WTC11 (cell line): ENCODE measurements around the gene BRAF. TPM values are rescaled to one million over a fixed set of nuclear protein-coding genes. Genes with fewer than 3 reads are reported as not detected.
"Not testable (repeated sequence)": the region's sequence is repeated elsewhere in the genome, so short reads cannot be mapped to it uniquely, and the experiment has no call there.

Experiments used
- ATAC-seq: fragments of 200-7000 bp; cut with Tn5 transposase; 2 replicates; pipeline ENCODE4 v1.10.0; 2021; ENCODE audit warnings: mild to moderate bottlenecking, moderate library complexity
- CTCF ChIA-PET: fragments of 300-600 bp; sonication (Branson Sonifier 250); formaldehyde crosslinking; loops from one replicate; lab custom pipeline; 2021; ENCODE audit warnings: antibody characterized with exemption; lab: Charles Lee
- POLR2A ChIA-PET: fragments of 350-600 bp; sonication (Branson Sonifier 250); formaldehyde crosslinking; loops from one replicate; lab custom pipeline; 2021; ENCODE audit warnings: antibody characterized with exemption; lab: Charles Lee
- DNase-seq: peaks from one replicate; pipeline ENCODE4 v3.0.0; 2021; ENCODE audit warnings: low spot score
- H3K27ac Mint-ChIP-seq: 2 replicates; pipeline ENCODE4 v1.8.0; 2021; ENCODE audit warnings: mixed read lengths
- H3K27me3 Mint-ChIP-seq: 2 replicates; pipeline ENCODE4 v1.8.0; 2021; ENCODE audit warnings: low read depth, mild to moderate bottlenecking, moderate library complexity, mixed read lengths
- H3K36me3 Mint-ChIP-seq: 2 replicates; pipeline ENCODE4 v1.8.0; 2021; ENCODE audit warnings: mixed read lengths
- H3K4me1 Mint-ChIP-seq: 2 replicates; pipeline ENCODE4 v1.8.0; 2022; ENCODE audit warnings: mixed read lengths
- H3K4me3 Mint-ChIP-seq: 2 replicates; pipeline ENCODE4 v1.8.0; 2021; ENCODE audit warnings: mild to moderate bottlenecking, moderate library complexity, mixed read lengths
- H3K9me3 Mint-ChIP-seq: 2 replicates; pipeline ENCODE4 v1.8.0; 2021; ENCODE audit warnings: mixed read lengths
- ATF1 ChIP-seq: sonication (generic); formaldehyde crosslinking; IDR thresholded peaks from 2 replicates; pipeline ENCODE4 v1.8.1; 2023; ENCODE audit warnings: mild to moderate bottlenecking, moderate library complexity, missing genetic modification reagents
- ATF3 ChIP-seq: sonication (generic); formaldehyde crosslinking; conservative IDR thresholded peaks from 2 replicates; pipeline ENCODE4 v1.8.1; 2022; ENCODE audit warnings: mild to moderate bottlenecking, missing genetic modification reagents
- E2F1 ChIP-seq: sonication (generic); formaldehyde crosslinking; IDR thresholded peaks from 2 replicates; pipeline ENCODE4 v1.8.0; 2022; ENCODE audit warnings: mild to moderate bottlenecking, missing genetic modification reagents
- E2F5 ChIP-seq: sonication (generic); formaldehyde crosslinking; IDR thresholded peaks from 2 replicates; pipeline ENCODE4 v1.8.1; 2022; ENCODE audit warnings: mild to moderate bottlenecking, moderate library complexity, missing genetic modification reagents
- ESRRA ChIP-seq: sonication (generic); formaldehyde crosslinking; IDR thresholded peaks from 2 replicates; pipeline ENCODE4 v1.8.1; 2022; ENCODE audit warnings: mild to moderate bottlenecking, missing genetic modification reagents, borderline replicate concordance
- FOXK1 ChIP-seq: sonication (generic); formaldehyde crosslinking; IDR thresholded peaks from 2 replicates; pipeline ENCODE4 v1.8.0; 2022; ENCODE audit warnings: mild to moderate bottlenecking, moderate library complexity, missing genetic modification reagents
- FOXP1 ChIP-seq: sonication (generic); formaldehyde crosslinking; IDR thresholded peaks from 2 replicates; pipeline ENCODE4 v1.8.0; 2022; ENCODE audit warnings: missing genetic modification reagents, mild to moderate bottlenecking, moderate library complexity, borderline replicate concordance
- HMGXB4 ChIP-seq: sonication (generic); formaldehyde crosslinking; IDR thresholded peaks from 2 replicates; pipeline ENCODE4 v1.8.1; 2023; ENCODE audit warnings: mild to moderate bottlenecking, moderate library complexity, missing genetic modification reagents
- IRF2 ChIP-seq: sonication (generic); formaldehyde crosslinking; IDR thresholded peaks from 2 replicates; pipeline ENCODE4 v1.8.0; 2022; ENCODE audit warnings: low read depth, missing genetic modification reagents, borderline replicate concordance
- JAZF1 ChIP-seq: fragments of 250-450 bp; sonication (Bioruptor Pico); IDR thresholded peaks from 2 replicates; pipeline ENCODE4 v1.9.0; 2021; ENCODE audit warnings: moderate library complexity, mild to moderate bottlenecking, inconsistent platforms
- RELA ChIP-seq: sonication (generic); formaldehyde crosslinking; IDR thresholded peaks from 2 replicates; pipeline ENCODE4 v1.8.1; 2022; ENCODE audit warnings: missing genetic modification reagents, mild to moderate bottlenecking, borderline replicate concordance
- SMAD3 ChIP-seq: sonication (generic); formaldehyde crosslinking; IDR thresholded peaks from 2 replicates; pipeline ENCODE4 v1.8.0; 2022; ENCODE audit warnings: missing genetic modification reagents, mild to moderate bottlenecking, borderline replicate concordance
- SOX15 ChIP-seq: fragments of 250-450 bp; sonication (Bioruptor Pico); IDR thresholded peaks from 2 replicates; pipeline ENCODE4 v1.9.0; 2021; ENCODE audit warnings: mild to moderate bottlenecking
- STAT6 ChIP-seq: sonication (generic); formaldehyde crosslinking; conservative IDR thresholded peaks from 2 replicates; pipeline ENCODE4 v1.8.1; 2023; ENCODE audit warnings: mild to moderate bottlenecking, low read depth, missing genetic modification reagents, moderate library complexity
- ZBTB21 ChIP-seq: sonication (generic); formaldehyde crosslinking; IDR thresholded peaks from 2 replicates; pipeline ENCODE4 v1.8.1; 2023; ENCODE audit warnings: mild to moderate bottlenecking, missing genetic modification reagents, borderline replicate concordance
- ZMAT4 ChIP-seq: fragments of 250-450 bp; sonication (Bioruptor Pico); IDR thresholded peaks from 2 replicates; pipeline ENCODE4 v1.9.0; 2021; ENCODE audit warnings: mild to moderate bottlenecking
- ZNF396 ChIP-seq: fragments of 250-450 bp; sonication (Bioruptor Pico); IDR thresholded peaks from 2 replicates; pipeline ENCODE4 v1.8.0; 2021; ENCODE audit warnings: mild to moderate bottlenecking, moderate library complexity, borderline replicate concordance
- ZNF423 ChIP-seq: fragments of 250-450 bp; sonication (Bioruptor Pico); IDR thresholded peaks from 2 replicates; pipeline ENCODE4 v2.1.2; 2022; ENCODE audit warnings: mild to moderate bottlenecking, moderate library complexity
- ZNF532 ChIP-seq: fragments of 250-450 bp; sonication (Bioruptor Pico); IDR thresholded peaks from 2 replicates; pipeline ENCODE4 v1.9.0; 2021; ENCODE audit warnings: mild to moderate bottlenecking, borderline replicate concordance
- total RNA-seq: library from RNA; stranded (reverse); gene quantifications from 3 replicates; pipeline ENCODE4 v1.2.3, GENCODE V29; 2021

Gene BRAF
- total RNA-seq, 1 experiment from 2014 or later: 29.2 TPM

GRCh38 chr7:140708764-140709163 lies 216.0 kb downstream of the BRAF start:
- DNase-seq, H3K27me3 Mint-ChIP-seq, H3K4me1 Mint-ChIP-seq, H3K4me3 Mint-ChIP-seq, POLR2A ChIA-PET, H3K27ac Mint-ChIP-seq, CTCF ChIA-PET, ATAC-seq: not testable (repeated sequence)
- Mint-ChIP-seq H3K9me3 (peaks cover 17% of the 10 kb centered on the region), H3K36me3 (peaks cover 45% of the 10 kb centered on the region)

- POLR2A ChIA-PET: no interaction called here
- ATAC-seq (no peak), DNase-seq (no peak)
- peaks cover 43% of the 10 kb centered on the region for H3K36me3 Mint-ChIP-seq
- H3K4me3 Mint-ChIP-seq: no peak overlapping the region
- TF ChIP-seq FOXP1: no peak
- TF ChIP-seq ZNF396: no peak
- no peak for TF ChIP-seq RELA (CRISPR knock-in tag)
- no peak for TF ChIP-seq ZNF532
- no peak for TF ChIP-seq IRF2
- no peak for TF ChIP-seq E2F1 (CRISPR knock-in tag)
- TF ChIP-seq ESRRA (CRISPR knock-in tag): no peak
- no peak for TF ChIP-seq ZBTB21 (CRISPR knock-in tag)
- TF ChIP-seq ZNF423: no peak
- no peak for TF ChIP-seq E2F5 (CRISPR knock-in tag)
- no peak for TF ChIP-seq STAT6 (CRISPR knock-in tag)
- no peak for TF ChIP-seq ATF3 (CRISPR knock-in tag)
- no peak for TF ChIP-seq HMGXB4 (CRISPR knock-in tag)
- no peak for TF ChIP-seq FOXK1 (CRISPR knock-in tag)
- TF ChIP-seq SMAD3: no peak
- TF ChIP-seq ZMAT4: no peak
- no peak for TF ChIP-seq SOX15 (CRISPR knock-in tag)
- no peak for TF ChIP-seq JAZF1 (CRISPR knock-in tag)
- TF ChIP-seq ATF1 (CRISPR knock-in tag): no peak
- TF ChIP-seq, all 79 proteins: peak for 0
- Mint-ChIP-seq H3K4me1 (no peaks in the 10 kb centered on the region), H3K27ac (no peak overlapping the region), H3K27me3 (no peaks in the 10 kb centered on the region), H3K9me3 (peaks cover 7% of the 10 kb centered on the region)
- CTCF ChIA-PET: interaction anchor here (1.3 kb wide), 1 partner anchor 19 kb away, joined by 4 read pairs; no protein-coding TSS in a partner anchor
Observed at GRCh38 chr7:140707132-140707531, 217.6 kb downstream of the BRAF start.
